HFF-Myc (cell line): ENCODE measurements around the gene KIAA0319L.

Source experiments
- DNase-seq: peaks from one replicate; pipeline ENCODE4 v3.0.0-alpha.2; 2011; ENCODE audit warnings: low read depth; ENCODE audit errors: extremely low read depth
- H3K4me3 ChIP-seq: replicated peaks from 2 replicates; pipeline ENCODE4 v1.5.1; 2011; ENCODE audit warnings: low read depth, mild to moderate bottlenecking, control low read depth, low read length
- TF ChIP-seq, protein P1 (sequence below): IDR thresholded peaks from 2 replicates; pipeline ENCODE4 v1.5.1; 2012; ENCODE audit warnings: mild to moderate bottlenecking, low read depth, low read length, control low read depth; ENCODE audit errors: missing control alignments

The KIAA0319L gene

DNA sequence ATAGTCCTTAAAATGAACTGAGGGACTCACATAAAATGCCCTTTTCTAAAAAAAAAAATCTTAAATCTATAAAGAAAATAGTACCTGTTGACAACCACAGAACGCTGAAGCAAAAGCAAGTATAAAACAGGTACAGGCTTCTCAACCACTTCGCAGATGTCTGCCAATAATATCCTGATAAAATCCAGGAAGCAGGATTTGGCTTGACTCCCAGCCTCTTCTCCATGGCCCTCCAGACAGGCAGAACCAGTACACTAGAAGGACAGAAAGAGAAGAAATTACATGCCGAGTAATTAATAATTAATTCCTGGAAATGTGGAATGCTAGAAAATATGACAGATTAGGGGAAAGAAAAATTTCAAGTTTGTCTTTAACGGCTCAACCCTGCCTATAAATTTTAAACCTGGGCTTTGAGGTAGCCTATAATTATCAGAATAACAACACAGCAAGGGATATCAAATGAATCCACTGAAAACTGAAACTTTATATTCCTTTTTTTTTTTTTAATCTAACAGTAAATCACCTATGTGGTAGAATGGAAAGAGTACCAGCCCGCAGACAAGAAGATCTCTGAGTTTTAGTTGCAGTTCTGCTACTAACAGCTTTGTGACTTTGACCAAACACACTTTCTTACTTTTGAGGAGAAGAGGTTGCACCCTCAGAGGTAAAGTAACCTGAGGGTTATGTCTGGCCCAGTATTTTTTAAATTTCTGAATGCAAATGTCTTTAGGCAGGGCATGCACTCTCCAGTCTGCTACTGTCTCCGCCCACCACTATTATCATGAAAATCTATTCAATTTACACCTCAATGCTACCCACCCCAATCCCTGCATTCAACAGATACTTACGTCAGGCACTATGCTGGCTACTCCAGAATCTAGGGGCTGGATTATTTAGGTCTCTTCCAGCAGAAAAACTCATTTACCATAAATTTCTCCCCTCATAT is 2.7 kb downstream of the KIAA0319L start:
- no peak for DNase-seq
- TF ChIP-seq, protein P1, sequence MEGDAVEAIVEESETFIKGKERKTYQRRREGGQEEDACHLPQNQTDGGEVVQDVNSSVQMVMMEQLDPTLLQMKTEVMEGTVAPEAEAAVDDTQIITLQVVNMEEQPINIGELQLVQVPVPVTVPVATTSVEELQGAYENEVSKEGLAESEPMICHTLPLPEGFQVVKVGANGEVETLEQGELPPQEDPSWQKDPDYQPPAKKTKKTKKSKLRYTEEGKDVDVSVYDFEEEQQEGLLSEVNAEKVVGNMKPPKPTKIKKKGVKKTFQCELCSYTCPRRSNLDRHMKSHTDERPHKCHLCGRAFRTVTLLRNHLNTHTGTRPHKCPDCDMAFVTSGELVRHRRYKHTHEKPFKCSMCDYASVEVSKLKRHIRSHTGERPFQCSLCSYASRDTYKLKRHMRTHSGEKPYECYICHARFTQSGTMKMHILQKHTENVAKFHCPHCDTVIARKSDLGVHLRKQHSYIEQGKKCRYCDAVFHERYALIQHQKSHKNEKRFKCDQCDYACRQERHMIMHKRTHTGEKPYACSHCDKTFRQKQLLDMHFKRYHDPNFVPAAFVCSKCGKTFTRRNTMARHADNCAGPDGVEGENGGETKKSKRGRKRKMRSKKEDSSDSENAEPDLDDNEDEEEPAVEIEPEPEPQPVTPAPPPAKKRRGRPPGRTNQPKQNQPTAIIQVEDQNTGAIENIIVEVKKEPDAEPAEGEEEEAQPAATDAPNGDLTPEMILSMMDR = no peak
- H3K4me3 ChIP-seq = no peak overlapping the region

DNA sequence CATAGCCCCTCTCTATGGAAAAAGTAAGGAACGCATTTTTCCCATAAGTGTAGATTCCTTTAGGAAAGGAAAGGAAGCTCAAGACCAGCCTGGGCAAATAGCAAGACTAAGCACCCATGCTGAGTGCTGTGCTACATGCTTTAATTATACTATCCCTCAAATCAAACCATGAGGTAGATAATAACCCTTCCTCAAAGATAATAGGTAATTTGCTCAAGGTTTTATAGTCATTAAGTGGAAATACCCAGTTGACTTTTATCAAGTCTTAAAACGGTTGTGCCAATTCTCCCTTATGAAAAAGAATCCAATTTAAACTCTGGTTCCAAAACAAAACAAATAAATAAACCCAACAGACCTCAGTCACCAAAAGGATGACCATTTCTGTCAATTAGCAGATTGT is 3.4 kb downstream of the KIAA0319L start:
- TF ChIP-seq, protein P1 = no peak
- no peak for DNase-seq
- H3K4me3 ChIP-seq = no peak overlapping the region

DNA sequence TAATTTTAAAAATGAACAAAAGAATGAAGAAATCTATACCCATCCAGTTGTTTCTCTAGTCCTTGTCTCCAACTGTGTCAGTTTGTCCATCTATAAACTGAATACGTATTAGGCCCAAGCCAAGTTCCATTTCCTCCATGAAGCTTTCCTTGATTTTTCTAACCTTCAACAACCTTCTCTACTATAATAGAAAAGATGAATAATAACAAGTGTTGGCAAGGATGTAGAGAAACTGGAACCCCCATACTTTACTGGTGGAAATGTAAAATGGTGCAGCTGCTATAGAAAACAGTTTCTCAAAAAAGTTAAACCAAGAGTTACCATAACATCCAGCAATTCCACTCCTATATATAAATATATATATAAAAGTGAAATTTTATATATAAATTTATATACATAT is 10.6 kb downstream of the KIAA0319L start:
- TF ChIP-seq, protein P1 = no peak
- DNase-seq = no peak
- no peak overlapping the region for H3K4me3 ChIP-seq

DNA sequence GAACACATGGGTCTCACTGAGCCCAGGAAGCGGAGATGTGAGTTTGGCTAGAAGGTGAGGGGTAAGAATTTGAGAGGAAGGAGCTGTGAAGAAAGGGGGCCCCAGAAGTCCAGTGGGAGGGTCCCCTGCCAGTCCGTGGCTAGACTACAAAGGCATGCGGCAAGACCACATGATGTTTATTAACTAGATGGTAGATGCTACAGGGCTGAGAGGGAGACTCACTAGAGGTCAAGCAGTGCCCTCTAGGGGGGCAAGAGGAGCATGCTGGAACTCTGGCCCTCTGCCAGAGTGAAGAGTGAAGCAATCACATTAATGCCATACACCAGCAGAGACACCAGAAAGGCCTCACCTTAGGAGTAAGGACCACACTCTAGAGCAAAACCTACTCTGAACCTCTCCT is 12.2 kb downstream of the KIAA0319L start:
- DNase-seq = no peak
- TF ChIP-seq, protein P1 = peak; percentile 10
- no peak overlapping the region for H3K4me3 ChIP-seq

DNA sequence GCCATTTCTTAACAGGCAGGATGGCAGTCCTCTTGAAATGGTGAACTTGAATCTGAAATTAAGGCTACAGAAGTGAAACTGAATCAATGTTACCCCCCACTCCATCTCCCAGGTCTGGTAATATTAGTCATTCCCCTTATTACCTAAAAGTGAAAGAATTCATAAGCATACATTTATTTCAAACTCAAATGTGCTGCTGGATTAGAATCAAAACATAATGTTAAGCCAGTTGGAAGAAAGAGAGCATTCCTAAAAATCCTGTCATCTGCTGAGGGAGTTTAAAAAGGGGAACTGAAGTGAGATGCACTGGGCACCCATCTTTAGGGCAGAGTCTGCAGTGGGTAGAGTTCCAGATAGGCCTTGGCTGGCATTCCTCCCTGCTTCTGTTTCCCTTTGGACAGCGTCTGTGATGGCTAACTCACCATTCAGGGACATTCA is 17.4 kb downstream of the KIAA0319L start:
- no peak overlapping the region for H3K4me3 ChIP-seq
- no peak for DNase-seq
- TF ChIP-seq, protein P1 = no peak

DNA sequence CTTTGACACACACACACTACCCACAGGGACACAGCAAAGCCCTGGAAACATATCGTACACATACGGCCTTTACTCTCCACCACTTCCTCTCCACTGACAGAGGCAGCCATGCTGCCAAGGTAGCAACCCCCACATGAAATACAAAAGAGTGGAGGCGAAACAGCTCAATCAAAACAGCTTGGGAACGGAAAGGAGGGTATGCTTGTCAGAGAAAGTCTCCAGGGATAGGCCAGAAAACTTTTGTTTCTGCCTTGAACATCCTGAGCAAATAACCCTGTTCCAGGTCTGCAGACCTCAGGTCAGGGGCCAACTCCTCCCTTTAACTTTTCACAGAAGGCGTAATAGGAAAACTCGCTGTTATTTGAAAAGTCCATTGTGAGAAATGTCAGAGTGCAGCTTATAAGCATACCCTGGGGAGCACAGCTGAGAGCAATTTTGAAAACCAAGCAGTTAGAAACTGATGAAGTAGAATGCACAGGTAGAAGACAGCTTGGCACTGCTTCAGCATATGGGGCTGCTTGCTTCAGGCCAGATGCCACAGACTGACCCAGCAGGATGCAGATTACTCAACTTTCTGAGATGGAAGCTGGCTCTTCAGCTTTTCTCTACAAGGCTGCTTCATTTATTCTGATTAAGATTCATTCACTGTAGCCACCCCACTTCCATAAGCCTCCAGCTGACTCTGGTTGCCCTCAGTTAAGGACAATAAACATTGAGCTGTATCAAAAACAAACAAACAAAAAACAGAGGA is 18.0 kb downstream of the KIAA0319L start:
- DNase-seq = no peak
- TF ChIP-seq, protein P1 = no peak
- H3K4me3 ChIP-seq = no peak overlapping the region
